KBM-7 (cell line): Measurements from ENCODE around the gene ZFYVE16.
"Not testable (repeated sequence)": the region's sequence is repeated elsewhere in the genome, so short reads cannot be mapped to it uniquely, and the experiment has no call there.

Experiments
- DNase-seq: peaks from one replicate; pipeline ENCODE4 v3.0.0-alpha.2; 2015
- in situ Hi-C: fragments of 300-500 bp; cut with MboI; formaldehyde crosslinking; loops from 2 replicates; pipeline ENCODE4 v1.14.3; 2020; ENCODE audit warnings: low sequenced_read_pairs, low pct_unique_long_range_greater_than_20kb, mixed read lengths

ZFYVE16 gene

GRCh38 chr5:80481019-80481893 is 73.4 kb downstream of the ZFYVE16 start:
- in situ Hi-C loops: no loop called here
- peak; percentile 76 for DNase-seq

GRCh38 chr5:80482578-80482977 is 74.7 kb downstream of the ZFYVE16 start:
- in situ Hi-C loops: no loop called here

GRCh38 chr5:80483636-80484232 is 75.9 kb downstream of the ZFYVE16 start:
- in situ Hi-C loops: no loop called here
- no peak for DNase-seq

More at GRCh38 chr5:80482578-80482977, 74.7 kb downstream of the ZFYVE16 start:
- no peak for DNase-seq

GRCh38 chr5:80487444-80487828 is 79.6 kb downstream of the ZFYVE16 start:
- no peak for DNase-seq
- in situ Hi-C loops: no loop called here

- in situ Hi-C loops: no loop called here
- DNase-seq: peak; percentile 96
These were observed 80.2 kb downstream of the ZFYVE16 start, which contains the start of gene FAM151B for GRCh38 chr5:80487829-80488721. Gene FAM151B, plus strand, starts transcription at chr5:80488100. Its CDS starts 24 bp downstream, at chr5:80488124.

- in situ Hi-C loops: no loop called here
These were observed 83.4 kb downstream of the ZFYVE16 start for GRCh38 chr5:80491296-80491695.

GRCh38 chr5:80492741-80493140 is 84.9 kb downstream of the ZFYVE16 start:
- in situ Hi-C loops: no loop called here
- DNase-seq: no peak

More at GRCh38 chr5:80491296-80491695, 83.4 kb downstream of the ZFYVE16 start:
- DNase-seq: no peak

GRCh38 chr5:80493443-80493842 is 85.6 kb downstream of the ZFYVE16 start:
- in situ Hi-C loops, DNase-seq: not testable (repeated sequence)

- in situ Hi-C loops: no loop called here
- no peak for DNase-seq
These were observed 88.0 kb downstream of the ZFYVE16 start for GRCh38 chr5:80495891-80496290.

- no peak for DNase-seq
- in situ Hi-C loops: no loop called here
These were observed 94.9 kb downstream of the ZFYVE16 start for GRCh38 chr5:80502800-80503199.

GRCh38 chr5:80503641-80504040 is 95.8 kb downstream of the ZFYVE16 start:
- in situ Hi-C loops: no loop called here

GRCh38 chr5:80504833-80505232 is 97.0 kb downstream of the ZFYVE16 start:
- no peak for DNase-seq
- in situ Hi-C loops: no loop called here

More at GRCh38 chr5:80503641-80504040, 95.8 kb downstream of the ZFYVE16 start:
- peak; percentile 48 for DNase-seq

- in situ Hi-C loops: no loop called here
- no peak for DNase-seq
These were observed 99.8 kb downstream of the ZFYVE16 start for GRCh38 chr5:80507663-80508062.

GRCh38 chr5:80508844-80509243 is 101.0 kb downstream of the ZFYVE16 start:
- DNase-seq: no peak
- in situ Hi-C loops: no loop called here

GRCh38 chr5:80509362-80509761 is 101.5 kb downstream of the ZFYVE16 start:
- in situ Hi-C loops: no loop called here
- DNase-seq: no peak

- in situ Hi-C loops: no loop called here
- no peak for DNase-seq
These were observed 109.0 kb downstream of the ZFYVE16 start for GRCh38 chr5:80516826-80517225.
